GM12892 (cell line): ENCODE results near the gene SLC25A23.
"Not testable (repeated sequence)": the region's sequence is repeated elsewhere in the genome, so short reads cannot be mapped to it uniquely, and the experiment has no call there.

Experiments
- POLR2A ChIP-seq: IDR thresholded peaks from 2 replicates; pipeline ENCODE4 v1.6.1; 2011; ENCODE audit warnings: low read depth, low read length, control low read depth
- POLR2AphosphoS5 ChIP-seq: IDR thresholded peaks from 2 replicates; pipeline ENCODE4 v1.6.1; 2011; ENCODE audit warnings: low read depth, low read length, control low read depth
- TAF1 ChIP-seq: IDR thresholded peaks from 2 replicates; pipeline ENCODE4 v1.6.1; 2011; ENCODE audit warnings: low read depth, mild to moderate bottlenecking, control low read depth, low read length, borderline replicate concordance

- TF ChIP-seq POLR2A, POLR2AphosphoS5, TAF1: not testable (repeated sequence)
These were observed 30.7 kb downstream of the SLC25A23 start for GRCh38 chr19:6428692-6429418.
